Right forelimb (tissue), 1 donor: Measurements from ENCODE around the gene PLIN5.
A peak's percentile ranks its signal among the peaks of the same experiment; 100 is the strongest.

ENCODE experiments used
- DNase-seq: peaks from one replicate; pipeline ENCODE4 v3.0.0-alpha.2; 2018

The PLIN5 gene

DNA sequence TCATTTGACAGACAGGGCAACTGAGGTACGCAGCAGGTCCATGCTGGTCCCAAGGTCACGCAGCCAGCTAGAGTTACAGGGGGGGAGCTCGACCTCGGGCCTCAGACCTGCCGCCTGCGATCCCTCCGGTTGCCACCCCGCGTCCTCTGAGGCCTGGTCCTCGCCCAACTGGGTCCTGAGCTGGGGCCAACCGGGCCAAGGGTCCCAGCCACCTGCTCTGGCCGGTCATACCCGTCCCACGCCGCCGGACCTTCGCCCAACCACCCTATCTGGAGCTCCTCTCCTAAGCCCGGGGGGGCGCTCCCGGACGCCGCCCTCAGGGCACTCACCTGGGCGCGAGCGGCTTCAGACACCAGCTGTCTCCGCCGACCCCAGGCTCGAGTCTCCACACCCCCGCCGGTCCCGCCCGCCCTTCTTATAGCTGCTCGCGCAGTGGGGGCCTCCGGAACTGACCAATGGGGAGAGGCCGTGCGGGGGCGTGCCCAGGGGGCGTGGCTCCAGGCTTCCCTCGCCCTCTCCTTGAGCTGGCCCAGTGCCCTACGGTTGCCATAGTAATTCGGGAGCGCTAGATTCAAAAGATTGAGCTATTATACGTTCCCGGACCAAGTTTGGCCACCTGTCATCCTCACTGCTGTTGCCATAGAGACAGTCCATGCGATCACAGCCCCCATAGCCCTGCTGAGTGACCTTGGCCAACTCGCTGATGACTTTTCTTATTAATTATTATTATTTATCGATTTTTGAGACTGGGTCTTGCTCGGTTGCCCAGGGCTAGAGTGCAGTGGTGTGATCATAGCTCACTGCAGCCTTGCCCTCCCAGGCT, at the start of gene PLIN5:
PLIN5 (minus strand) TSS at position 389 of the 823 bp plus-strand sequence. CDS start 1,150 bp downstream, outside the sequence.
- DNase-seq = peak; percentile 76

DNA sequence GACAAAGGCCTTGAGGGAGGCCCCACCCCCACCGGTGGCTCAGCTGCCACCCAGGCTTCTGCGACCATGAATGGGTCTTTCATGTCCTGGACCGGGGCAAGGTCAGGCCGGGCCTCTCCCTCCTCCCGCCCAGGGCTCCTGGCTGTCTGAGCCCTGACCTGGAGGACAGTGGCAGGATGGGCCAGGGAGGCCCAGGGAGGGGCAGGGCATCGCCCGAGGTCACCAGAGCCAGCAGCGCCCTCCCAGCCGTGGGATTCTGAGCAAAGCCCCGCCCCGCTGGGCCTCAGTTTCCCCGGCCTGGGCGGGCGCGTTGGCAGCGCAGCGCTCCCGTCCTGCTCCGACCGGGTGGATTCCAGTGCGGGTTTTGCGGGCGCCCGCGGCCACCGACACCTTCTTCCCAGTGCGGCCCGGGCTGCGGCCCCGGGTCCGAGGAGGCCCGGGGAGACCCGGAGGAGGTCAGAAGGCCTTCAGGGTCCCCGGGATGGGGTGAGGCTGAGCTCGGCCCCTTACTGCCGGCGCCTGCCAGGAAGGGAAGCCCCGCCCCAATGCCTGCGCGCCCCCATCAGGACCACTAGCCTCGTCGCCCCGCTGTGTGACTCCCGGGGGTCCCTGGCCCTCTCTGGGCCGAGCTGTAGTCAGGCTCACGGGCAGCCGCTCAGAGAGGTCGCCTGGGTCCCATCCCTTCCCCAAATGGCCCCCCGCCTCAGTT, 49.1 kb upstream of the PLIN5 start:
- no peak for DNase-seq

DNA sequence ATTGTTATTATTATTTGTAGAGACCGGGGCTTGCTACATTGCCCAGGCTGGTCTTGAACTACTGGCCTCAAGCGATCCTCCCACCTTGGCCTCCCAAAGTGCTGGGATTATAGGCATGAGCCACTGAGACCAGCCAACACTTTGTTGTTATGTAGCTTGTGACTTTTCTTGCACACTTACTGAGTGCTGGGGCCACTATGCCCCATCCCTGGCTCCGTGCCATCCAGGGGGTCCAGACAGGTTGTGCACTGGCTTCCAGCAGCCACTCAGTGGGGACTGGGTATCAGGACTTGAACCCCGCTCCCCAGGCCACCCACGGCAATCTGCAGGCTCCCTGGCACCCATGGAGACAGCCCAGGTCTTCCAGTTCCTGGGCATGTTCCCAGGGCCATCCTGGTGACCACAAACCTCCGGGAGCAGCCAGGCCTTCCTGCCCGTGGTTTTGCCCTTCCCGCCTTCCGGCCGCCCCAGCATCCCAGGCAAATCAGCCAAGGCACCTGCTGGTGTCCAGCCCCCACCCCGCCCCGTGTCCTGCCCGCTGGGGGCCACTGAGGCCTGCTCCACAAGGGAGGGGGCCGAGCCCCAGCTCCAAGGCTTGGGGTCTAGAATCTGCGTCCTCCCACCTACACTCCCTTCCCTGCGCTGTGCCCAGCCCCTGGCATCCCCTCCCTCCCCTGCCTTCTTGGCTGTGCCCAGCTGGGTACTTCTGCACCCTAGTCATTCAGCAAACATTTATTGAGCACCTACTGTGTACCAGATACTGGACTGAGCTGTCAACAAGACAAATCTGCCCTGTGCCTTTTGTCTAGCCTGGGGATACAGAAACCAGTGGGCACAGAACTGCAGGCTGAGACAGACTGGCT, 48.2 kb upstream of the PLIN5 start:
- no peak for DNase-seq

GRCh38 chr19:4581666-4582553, 46.9 kb upstream of the PLIN5 start:
- DNase-seq = no peak

DNA sequence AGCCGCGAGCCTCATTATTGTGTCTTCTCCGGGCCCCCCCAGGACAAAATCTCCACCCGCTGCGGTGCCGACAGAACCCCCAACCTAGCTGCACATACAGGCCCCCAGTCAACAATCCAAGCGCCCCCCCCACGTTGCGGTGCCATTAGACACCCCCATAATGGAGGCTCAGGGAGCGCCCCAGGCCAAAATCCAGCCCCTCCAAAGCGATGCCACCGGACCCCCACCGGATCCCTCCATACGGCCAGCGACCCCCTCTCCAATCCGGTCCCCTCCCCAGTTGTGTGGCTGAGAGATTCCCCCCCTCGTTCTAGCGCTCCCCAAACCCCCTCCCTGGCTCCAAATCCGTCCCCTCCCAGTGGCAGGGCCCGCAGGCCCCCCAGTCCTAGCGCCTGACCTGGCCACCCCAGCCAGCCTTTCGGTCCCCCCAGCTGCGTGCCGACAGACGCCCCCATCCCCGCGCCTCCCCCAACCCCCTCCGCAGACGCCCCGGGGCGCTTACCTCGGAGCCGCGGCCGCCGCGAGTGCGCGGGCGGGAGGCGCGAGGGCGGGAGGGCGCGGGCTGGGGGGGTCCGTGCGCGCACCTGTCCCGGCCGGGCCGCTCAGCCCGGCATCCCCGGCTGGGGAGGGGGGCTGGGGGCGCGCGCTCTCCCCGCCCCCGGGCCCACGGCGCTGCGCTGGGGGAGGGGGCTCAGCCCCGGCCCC, 46.1 kb upstream of the PLIN5 start:
- no peak for DNase-seq

GRCh38 chr19:4580021-4580901, 45.2 kb upstream of the PLIN5 start:
- no peak for DNase-seq

DNA sequence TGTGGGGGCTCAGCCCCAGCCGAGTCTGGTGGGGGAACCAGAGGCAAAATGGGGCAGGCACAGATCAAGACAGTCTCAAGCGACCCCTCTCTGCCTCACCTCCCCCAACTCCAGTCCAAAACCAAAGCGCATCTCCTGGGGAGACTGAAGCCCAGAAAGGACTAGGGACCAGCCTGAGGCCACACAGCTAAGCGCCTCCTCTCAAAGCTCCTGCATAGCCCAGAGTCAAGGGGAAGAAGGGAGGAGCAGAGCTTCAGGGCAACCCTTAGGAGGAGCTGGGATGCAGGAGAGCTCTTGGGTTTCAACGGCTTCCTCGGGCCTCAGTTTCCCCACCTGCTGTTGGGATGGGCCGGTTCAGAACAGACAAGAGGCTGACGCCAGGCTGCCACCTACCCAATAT, 44.4 kb upstream of the PLIN5 start:
- no peak for DNase-seq

GRCh38 chr19:4578552-4579248, 43.7 kb upstream of the PLIN5 start:
- DNase-seq = no peak

DNA sequence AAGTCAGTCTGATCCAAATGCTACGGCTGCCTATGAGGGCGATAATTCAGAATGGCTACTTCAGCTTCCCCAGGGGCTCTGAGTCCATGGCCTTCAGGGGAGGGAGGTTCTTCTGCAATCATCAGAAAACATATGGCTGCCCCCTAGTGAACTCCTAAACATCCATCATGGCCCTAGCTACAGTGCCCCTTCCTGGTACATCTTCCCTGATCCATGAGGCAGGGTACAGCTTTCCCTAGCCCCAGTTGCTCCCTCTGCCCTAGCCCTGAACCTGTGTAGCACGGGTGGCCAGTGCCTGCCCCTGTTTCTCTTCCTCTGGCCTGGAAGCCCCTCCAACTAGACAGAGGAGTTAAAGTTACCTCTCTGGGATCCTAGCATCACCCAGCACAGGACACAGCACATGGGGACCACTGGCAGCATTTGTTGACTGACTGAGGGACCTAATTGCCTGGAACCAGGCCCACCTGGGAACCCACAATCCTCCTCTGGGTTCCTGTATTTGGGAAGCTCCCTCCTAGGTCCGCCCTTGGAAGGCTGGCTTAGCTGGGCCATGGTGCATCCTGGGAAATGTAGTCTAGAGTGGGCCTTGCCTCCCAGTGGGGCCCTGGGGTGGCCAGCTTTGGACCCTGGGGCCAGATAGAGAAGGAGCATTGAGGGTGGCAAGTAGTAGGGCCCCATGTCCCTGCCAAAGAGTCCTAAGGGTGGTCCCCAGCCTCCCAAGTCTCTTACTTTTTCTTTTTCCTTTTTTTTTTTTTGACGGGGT, 42.2 kb upstream of the PLIN5 start:
- DNase-seq = no peak

DNA sequence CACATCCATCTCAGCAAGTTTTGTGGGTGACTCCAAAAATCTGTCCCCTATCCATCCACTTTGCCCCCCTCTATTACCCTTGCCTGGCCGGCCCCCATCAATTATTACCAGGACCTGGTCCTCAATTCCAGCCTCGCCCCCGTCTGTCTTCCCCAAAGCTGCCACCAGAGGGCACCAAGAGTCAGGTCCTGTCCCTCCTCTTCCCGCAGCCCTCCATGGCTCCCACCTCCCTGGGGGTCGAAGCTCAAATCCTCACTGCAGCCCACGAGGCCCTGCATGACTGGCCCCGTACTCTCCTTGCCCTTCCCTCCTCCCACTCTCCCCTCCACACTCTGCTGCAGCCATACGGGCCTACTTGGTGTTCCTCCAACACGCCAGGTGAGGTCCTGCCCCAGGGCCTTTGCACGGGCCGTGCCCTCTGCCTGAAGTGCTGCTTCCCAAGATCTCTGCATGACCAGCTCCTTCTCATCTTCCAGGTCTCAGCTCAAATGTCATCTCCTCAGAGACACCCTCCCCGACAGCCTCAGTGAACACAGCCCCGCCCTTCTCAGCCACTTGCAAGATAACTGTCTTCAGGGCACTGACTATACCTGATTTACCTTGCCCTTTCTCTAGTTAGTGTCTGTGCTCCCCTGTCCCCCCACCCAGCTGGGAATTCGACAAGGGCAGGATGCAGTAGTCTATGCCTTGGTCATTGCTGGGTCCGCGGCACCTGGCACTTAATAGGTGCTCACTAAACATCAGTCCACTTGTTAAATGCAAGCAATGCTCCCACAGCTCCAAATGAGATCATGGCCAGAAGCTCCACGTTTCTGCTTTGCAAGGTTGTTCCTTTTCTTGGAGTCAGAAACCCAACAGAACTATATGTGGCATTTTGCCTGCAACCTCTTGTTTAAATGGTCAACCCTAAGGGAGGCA, 41.3 kb upstream of the PLIN5 start:
- no peak for DNase-seq

GRCh38 chr19:4575267-4576015, 40.4 kb upstream of the PLIN5 start:
- no peak for DNase-seq

DNA sequence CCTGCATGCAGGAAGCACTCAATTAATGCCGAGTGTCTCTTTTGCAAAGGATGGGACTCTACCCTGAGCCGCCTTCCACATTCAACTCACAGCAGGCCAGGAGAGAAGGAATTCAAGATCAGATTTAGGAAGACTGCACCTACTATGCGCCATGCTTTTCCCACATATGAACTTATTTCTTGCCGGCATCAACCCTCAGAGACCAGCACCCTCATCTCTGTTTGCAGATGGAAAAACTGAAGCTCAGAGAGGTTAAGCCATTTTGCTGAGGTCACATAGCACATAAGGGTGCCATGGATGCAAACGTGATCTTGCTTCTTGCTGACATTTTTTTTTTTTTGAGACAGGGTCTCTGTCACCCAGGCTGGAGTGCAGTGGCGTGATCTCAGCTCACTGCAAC, 38.7 kb upstream of the PLIN5 start:
- DNase-seq = no peak

DNA sequence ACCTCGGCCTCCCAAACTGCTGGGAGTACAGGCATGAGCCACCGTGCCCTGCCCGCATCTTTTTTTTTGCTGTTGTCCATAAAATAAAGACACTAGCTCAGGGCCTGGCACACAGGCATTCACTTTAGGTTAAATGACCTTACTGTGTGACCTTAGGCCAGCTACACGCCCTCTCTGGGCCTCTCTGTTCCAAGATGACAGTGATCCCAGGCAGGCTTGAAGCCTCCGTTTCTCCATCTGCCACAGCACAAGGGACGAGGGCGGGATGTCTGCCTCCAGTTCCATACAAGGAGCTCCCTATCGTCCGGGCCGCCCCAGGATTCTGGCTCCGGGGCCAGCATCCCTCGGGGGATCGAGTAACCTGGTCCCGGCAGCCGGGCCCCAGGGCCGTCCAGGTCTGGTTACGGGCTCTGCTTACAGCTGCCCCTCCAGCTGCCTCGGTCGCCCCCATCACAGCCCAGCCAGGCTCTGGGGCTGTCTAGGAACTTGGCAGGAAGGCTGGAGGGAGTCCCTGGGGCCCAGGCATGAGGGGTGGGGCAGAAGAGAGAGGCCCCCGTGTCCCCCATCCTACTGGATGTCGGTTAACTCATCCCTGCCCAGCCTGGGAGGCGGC, 36.4 kb upstream of the PLIN5 start:
- no peak for DNase-seq

GRCh38 chr19:4570916-4571304, 35.9 kb upstream of the PLIN5 start:
- DNase-seq = no peak

GRCh38 chr19:4570402-4570801, 35.4 kb upstream of the PLIN5 start:
- DNase-seq = no peak

- no peak for DNase-seq
Observed at GRCh38 chr19:4568886-4569285, 33.9 kb upstream of the PLIN5 start.

- no peak for DNase-seq
Observed at GRCh38 chr19:4567584-4568071, 32.6 kb upstream of the PLIN5 start.
